WTC11 (cell line): Measurements from ENCODE around the gene LCP1. TPM values are rescaled to one million over a fixed set of nuclear protein-coding genes. Genes with fewer than 3 reads are reported as not detected.
"Not testable (repeated sequence)": the region's sequence is repeated elsewhere in the genome, so short reads cannot be mapped to it uniquely, and the experiment has no call there.

Experiments used
- ATAC-seq: fragments of 200-7000 bp; cut with Tn5 transposase; 2 replicates; pipeline ENCODE4 v1.10.0; 2021; ENCODE audit warnings: mild to moderate bottlenecking, moderate library complexity
- CTCF ChIA-PET: fragments of 300-600 bp; sonication (Branson Sonifier 250); formaldehyde crosslinking; loops from one replicate; lab custom pipeline; 2021; ENCODE audit warnings: antibody characterized with exemption; lab: Charles Lee
- POLR2A ChIA-PET: fragments of 350-600 bp; sonication (Branson Sonifier 250); formaldehyde crosslinking; loops from one replicate; lab custom pipeline; 2021; ENCODE audit warnings: antibody characterized with exemption; lab: Charles Lee
- DNase-seq: peaks from one replicate; pipeline ENCODE4 v3.0.0; 2021; ENCODE audit warnings: low spot score
- H3K27ac Mint-ChIP-seq: 2 replicates; pipeline ENCODE4 v1.8.0; 2021; ENCODE audit warnings: mixed read lengths
- H3K27me3 Mint-ChIP-seq: 2 replicates; pipeline ENCODE4 v1.8.0; 2021; ENCODE audit warnings: low read depth, mild to moderate bottlenecking, moderate library complexity, mixed read lengths
- H3K36me3 Mint-ChIP-seq: 2 replicates; pipeline ENCODE4 v1.8.0; 2021; ENCODE audit warnings: mixed read lengths
- H3K4me1 Mint-ChIP-seq: 2 replicates; pipeline ENCODE4 v1.8.0; 2022; ENCODE audit warnings: mixed read lengths
- H3K4me3 Mint-ChIP-seq: 2 replicates; pipeline ENCODE4 v1.8.0; 2021; ENCODE audit warnings: mild to moderate bottlenecking, moderate library complexity, mixed read lengths
- H3K9me3 Mint-ChIP-seq: 2 replicates; pipeline ENCODE4 v1.8.0; 2021; ENCODE audit warnings: mixed read lengths
- ATF3 ChIP-seq: sonication (generic); formaldehyde crosslinking; conservative IDR thresholded peaks from 2 replicates; pipeline ENCODE4 v1.8.1; 2022; ENCODE audit warnings: mild to moderate bottlenecking, missing genetic modification reagents
- ERG ChIP-seq: fragments of 250-450 bp; sonication (Bioruptor Pico); IDR thresholded peaks from 2 replicates; pipeline ENCODE4 v1.8.0; 2021; ENCODE audit warnings: mild to moderate bottlenecking
- HMGA2 ChIP-seq: fragments of 250-450 bp; sonication (Bioruptor Pico); IDR thresholded peaks from 2 replicates; pipeline ENCODE4 v1.4.0; 2021; ENCODE audit warnings: mild to moderate bottlenecking, moderate library complexity
- PRRX2 ChIP-seq: fragments of 250-450 bp; sonication (Bioruptor Pico); IDR thresholded peaks from 2 replicates; pipeline ENCODE4 v1.8.0; 2021; ENCODE audit warnings: mild to moderate bottlenecking
- ZNF232 ChIP-seq: sonication (generic); formaldehyde crosslinking; IDR thresholded peaks from 2 replicates; pipeline ENCODE4 v1.8.0; 2022; ENCODE audit warnings: mild to moderate bottlenecking, missing genetic modification reagents
- ZNF317 ChIP-seq: sonication (generic); formaldehyde crosslinking; IDR thresholded peaks from 2 replicates; pipeline ENCODE4 v1.8.1; 2023; ENCODE audit warnings: low read depth, mild to moderate bottlenecking, moderate library complexity, missing genetic modification reagents, borderline replicate concordance
- ZNF416 ChIP-seq: fragments of 250-450 bp; sonication (Bioruptor Pico); IDR thresholded peaks from 2 replicates; pipeline ENCODE4 v1.9.0; 2021; ENCODE audit warnings: mild to moderate bottlenecking, inconsistent platforms
- total RNA-seq: library from RNA; stranded (reverse); gene quantifications from 3 replicates; pipeline ENCODE4 v1.2.3, GENCODE V29; 2021
- TF ChIP-seq, protein P1 (sequence below): sonication (generic); formaldehyde crosslinking; IDR thresholded peaks from 2 replicates; pipeline ENCODE4 v1.8.1; 2023; ENCODE audit warnings: mild to moderate bottlenecking, missing genetic modification reagents, borderline replicate concordance
- TF ChIP-seq, protein P2 (sequence below): fragments of 200-600 bp; IDR thresholded peaks from 2 replicates; pipeline ENCODE4 v1.8.0; 2022; ENCODE audit warnings: antibody characterized with exemption
- TF ChIP-seq, protein P3 (sequence below): fragments of 250-450 bp; sonication (Bioruptor Pico); IDR thresholded peaks from 2 replicates; pipeline ENCODE4 v1.9.0; 2021; ENCODE audit warnings: mild to moderate bottlenecking

The LCP1 gene
- total RNA-seq, 1 experiment from 2014 or later, result 3.2 TPM

DNA sequence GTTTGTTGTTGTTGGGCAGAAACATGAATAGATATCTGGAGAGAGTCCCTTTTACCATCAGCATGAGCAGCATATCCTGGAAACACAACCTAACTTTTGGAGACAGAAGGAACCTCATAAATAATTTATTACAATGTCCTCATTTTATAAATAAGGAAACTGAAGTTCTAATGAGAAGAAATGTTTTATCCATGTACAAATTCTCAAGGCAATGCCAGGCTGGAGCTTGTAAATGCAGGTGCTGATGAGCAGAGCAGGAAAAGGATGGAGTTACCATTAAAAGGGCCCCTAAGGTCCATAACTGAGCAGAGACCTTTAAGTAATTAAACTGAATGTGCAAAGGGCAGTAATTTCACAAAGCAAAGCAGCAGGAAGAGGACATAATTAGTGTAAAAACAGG, 17.3 kb downstream of the LCP1 start (continued):
- TF ChIP-seq, protein P1, sequence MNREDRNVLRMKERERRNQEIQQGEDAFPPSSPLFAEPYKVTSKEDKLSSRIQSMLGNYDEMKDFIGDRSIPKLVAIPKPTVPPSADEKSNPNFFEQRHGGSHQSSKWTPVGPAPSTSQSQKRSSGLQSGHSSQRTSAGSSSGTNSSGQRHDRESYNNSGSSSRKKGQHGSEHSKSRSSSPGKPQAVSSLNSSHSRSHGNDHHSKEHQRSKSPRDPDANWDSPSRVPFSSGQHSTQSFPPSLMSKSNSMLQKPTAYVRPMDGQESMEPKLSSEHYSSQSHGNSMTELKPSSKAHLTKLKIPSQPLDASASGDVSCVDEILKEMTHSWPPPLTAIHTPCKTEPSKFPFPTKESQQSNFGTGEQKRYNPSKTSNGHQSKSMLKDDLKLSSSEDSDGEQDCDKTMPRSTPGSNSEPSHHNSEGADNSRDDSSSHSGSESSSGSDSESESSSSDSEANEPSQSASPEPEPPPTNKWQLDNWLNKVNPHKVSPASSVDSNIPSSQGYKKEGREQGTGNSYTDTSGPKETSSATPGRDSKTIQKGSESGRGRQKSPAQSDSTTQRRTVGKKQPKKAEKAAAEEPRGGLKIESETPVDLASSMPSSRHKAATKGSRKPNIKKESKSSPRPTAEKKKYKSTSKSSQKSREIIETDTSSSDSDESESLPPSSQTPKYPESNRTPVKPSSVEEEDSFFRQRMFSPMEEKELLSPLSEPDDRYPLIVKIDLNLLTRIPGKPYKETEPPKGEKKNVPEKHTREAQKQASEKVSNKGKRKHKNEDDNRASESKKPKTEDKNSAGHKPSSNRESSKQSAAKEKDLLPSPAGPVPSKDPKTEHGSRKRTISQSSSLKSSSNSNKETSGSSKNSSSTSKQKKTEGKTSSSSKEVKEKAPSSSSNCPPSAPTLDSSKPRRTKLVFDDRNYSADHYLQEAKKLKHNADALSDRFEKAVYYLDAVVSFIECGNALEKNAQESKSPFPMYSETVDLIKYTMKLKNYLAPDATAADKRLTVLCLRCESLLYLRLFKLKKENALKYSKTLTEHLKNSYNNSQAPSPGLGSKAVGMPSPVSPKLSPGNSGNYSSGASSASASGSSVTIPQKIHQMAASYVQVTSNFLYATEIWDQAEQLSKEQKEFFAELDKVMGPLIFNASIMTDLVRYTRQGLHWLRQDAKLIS (CRISPR knock-in tag), result no peak
- no peak for TF ChIP-seq ERG

- H3K4me1 Mint-ChIP-seq, ATAC-seq, H3K36me3 Mint-ChIP-seq, H3K27ac Mint-ChIP-seq, H3K27me3 Mint-ChIP-seq, H3K4me3 Mint-ChIP-seq, DNase-seq, H3K9me3 Mint-ChIP-seq, POLR2A ChIA-PET: not testable (repeated sequence)
- CTCF ChIA-PET, result interaction anchor here (0.6 kb wide), 1 partner anchor 348 kb away, joined by 4 read pairs; no protein-coding TSS in a partner anchor
Observed at GRCh38 chr13:46162741-46163140, 19.2 kb downstream of the LCP1 start.

- no peak overlapping the region for H3K27ac Mint-ChIP-seq
- ChIA-PET CTCF (interaction anchor here (0.6 to 2.2 kb wide), 33 partner anchors 11 to 790 kb away, joined by 3 to 19 read pairs (median 4); no protein-coding TSS in a partner anchor), POLR2A (no interaction called here)
- TF ChIP-seq, protein P2, sequence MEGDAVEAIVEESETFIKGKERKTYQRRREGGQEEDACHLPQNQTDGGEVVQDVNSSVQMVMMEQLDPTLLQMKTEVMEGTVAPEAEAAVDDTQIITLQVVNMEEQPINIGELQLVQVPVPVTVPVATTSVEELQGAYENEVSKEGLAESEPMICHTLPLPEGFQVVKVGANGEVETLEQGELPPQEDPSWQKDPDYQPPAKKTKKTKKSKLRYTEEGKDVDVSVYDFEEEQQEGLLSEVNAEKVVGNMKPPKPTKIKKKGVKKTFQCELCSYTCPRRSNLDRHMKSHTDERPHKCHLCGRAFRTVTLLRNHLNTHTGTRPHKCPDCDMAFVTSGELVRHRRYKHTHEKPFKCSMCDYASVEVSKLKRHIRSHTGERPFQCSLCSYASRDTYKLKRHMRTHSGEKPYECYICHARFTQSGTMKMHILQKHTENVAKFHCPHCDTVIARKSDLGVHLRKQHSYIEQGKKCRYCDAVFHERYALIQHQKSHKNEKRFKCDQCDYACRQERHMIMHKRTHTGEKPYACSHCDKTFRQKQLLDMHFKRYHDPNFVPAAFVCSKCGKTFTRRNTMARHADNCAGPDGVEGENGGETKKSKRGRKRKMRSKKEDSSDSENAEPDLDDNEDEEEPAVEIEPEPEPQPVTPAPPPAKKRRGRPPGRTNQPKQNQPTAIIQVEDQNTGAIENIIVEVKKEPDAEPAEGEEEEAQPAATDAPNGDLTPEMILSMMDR, result peak; percentile 51; the same call in 1 of the 2 replicates
- no peak for TF ChIP-seq ZNF416 (CRISPR knock-in tag)
- no peaks in the 10 kb centered on the region for H3K4me1 Mint-ChIP-seq
- no peak for DNase-seq
- peaks cover 7% of the 10 kb centered on the region for H3K9me3 Mint-ChIP-seq
- H3K4me3 Mint-ChIP-seq, result no peak overlapping the region
- no peaks in the 10 kb centered on the region for H3K27me3 Mint-ChIP-seq
- ATAC-seq, result peak; percentile 74
- peaks cover 10% of the 10 kb centered on the region for H3K36me3 Mint-ChIP-seq
Observed at GRCh38 chr13:46160471-46161066, 21.4 kb downstream of the LCP1 start.

DNA sequence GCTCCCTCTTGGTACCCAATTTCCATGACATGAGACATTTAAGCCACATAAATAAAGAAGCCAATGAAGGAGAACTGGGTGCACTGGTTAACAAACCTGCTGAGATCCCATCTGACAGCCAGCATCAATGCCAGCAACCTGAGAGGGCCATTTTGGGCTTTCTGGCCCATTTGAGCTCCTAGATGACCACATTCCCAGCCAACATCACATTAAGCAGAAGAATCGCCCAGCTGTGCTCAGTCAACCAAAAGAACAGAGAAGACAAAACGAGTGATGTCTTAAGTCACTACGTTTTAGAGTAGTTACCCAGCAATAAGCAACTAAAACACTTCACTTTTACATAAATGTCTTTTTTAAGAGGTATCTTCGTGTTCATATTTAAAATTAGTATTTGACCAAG, 21.9 kb downstream of the LCP1 start:
- DNase-seq (no peak), ATAC-seq (no peak)
- Mint-ChIP-seq H3K36me3 (peaks cover 10% of the 10 kb centered on the region), H3K9me3 (peaks cover 7% of the 10 kb centered on the region), H3K27me3 (no peaks in the 10 kb centered on the region), H3K4me1 (no peaks in the 10 kb centered on the region), H3K4me3 (no peak overlapping the region), H3K27ac (no peak overlapping the region)
- POLR2A ChIA-PET, result no interaction called here
- no peak for TF ChIP-seq ZNF317
- TF ChIP-seq, protein P3, sequence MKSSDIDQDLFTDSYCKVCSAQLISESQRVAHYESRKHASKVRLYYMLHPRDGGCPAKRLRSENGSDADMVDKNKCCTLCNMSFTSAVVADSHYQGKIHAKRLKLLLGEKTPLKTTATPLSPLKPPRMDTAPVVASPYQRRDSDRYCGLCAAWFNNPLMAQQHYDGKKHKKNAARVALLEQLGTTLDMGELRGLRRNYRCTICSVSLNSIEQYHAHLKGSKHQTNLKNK (CRISPR knock-in tag), result no peak
- no peak for TF ChIP-seq ZNF232 (CRISPR knock-in tag)
- no peak for TF ChIP-seq PRRX2 (CRISPR knock-in tag)
- TF ChIP-seq HMGA2, result no peak
- no peak for TF ChIP-seq ATF3 (CRISPR knock-in tag)
- CTCF ChIA-PET, result interaction anchor here (0.8 to 2.2 kb wide), 33 partner anchors 10 to 789 kb away, joined by 3 to 19 read pairs (median 4); no protein-coding TSS in a partner anchor
